HS-5 (cell line): Measurements from ENCODE around the gene NECTIN3.

Source experiments
- DNase-seq: peaks from one replicate; pipeline ENCODE4 v3.0.0-alpha.2; 2012; ENCODE audit warnings: low read depth

Gene NECTIN3

GRCh38 chr3:111084911-111085310 is 13.3 kb downstream of the NECTIN3 start:
- no peak for DNase-seq

GRCh38 chr3:111087924-111088469 is 16.4 kb downstream of the NECTIN3 start:
- no peak for DNase-seq

GRCh38 chr3:111096487-111097209 is 25.0 kb downstream of the NECTIN3 start:
- no peak for DNase-seq

- DNase-seq: no peak
Measured at GRCh38 chr3:111103807-111104206, 32.2 kb downstream of the NECTIN3 start.

- DNase-seq: no peak
Measured at GRCh38 chr3:111106993-111107661, 35.5 kb downstream of the NECTIN3 start.

- no peak for DNase-seq
Measured at GRCh38 chr3:111107662-111108035, 36.0 kb downstream of the NECTIN3 start.

- no peak for DNase-seq
Measured at GRCh38 chr3:111112913-111113312, 41.3 kb downstream of the NECTIN3 start.

GRCh38 chr3:111128884-111129283 is 57.3 kb downstream of the NECTIN3 start:
- DNase-seq: no peak

GRCh38 chr3:111130827-111131226 is 59.2 kb downstream of the NECTIN3 start:
- DNase-seq: no peak

- no peak for DNase-seq
Measured at GRCh38 chr3:111134302-111134701, 62.7 kb downstream of the NECTIN3 start.

GRCh38 chr3:111151438-111151837 is 79.8 kb downstream of the NECTIN3 start:
- DNase-seq: peak; percentile 71

- DNase-seq: no peak
Measured at GRCh38 chr3:111152496-111152895, 80.9 kb downstream of the NECTIN3 start.

- DNase-seq: no peak
Measured at GRCh38 chr3:111156517-111156916, 84.9 kb downstream of the NECTIN3 start.

- DNase-seq: no peak
Measured at GRCh38 chr3:111159391-111159790, 87.8 kb downstream of the NECTIN3 start.

GRCh38 chr3:111164621-111165020 is 93.0 kb downstream of the NECTIN3 start:
- DNase-seq: no peak

- DNase-seq: no peak
Measured at GRCh38 chr3:111165411-111165810, 93.8 kb downstream of the NECTIN3 start.

GRCh38 chr3:111173328-111173900 is 101.8 kb downstream of the NECTIN3 start:
- no peak for DNase-seq

- DNase-seq: no peak
Measured at GRCh38 chr3:111173906-111174305, 102.3 kb downstream of the NECTIN3 start.

- DNase-seq: no peak
Measured at GRCh38 chr3:111190518-111190917, 118.9 kb downstream of the NECTIN3 start.

- no peak for DNase-seq
Measured at GRCh38 chr3:111193472-111193871, 121.9 kb downstream of the NECTIN3 start.

- no peak for DNase-seq
Measured at GRCh38 chr3:111194048-111194447, 122.4 kb downstream of the NECTIN3 start.

GRCh38 chr3:111197485-111197884 is 125.9 kb downstream of the NECTIN3 start:
- DNase-seq: no peak

- no peak for DNase-seq
Measured at GRCh38 chr3:111200027-111200426, 128.4 kb downstream of the NECTIN3 start.
